Stimulated activated CD4-positive, alpha-beta T cell treated with anti-CD3 and anti-CD28 coated beads, Interleukin-15, amount 100 ng/mL, for 24 hours (primary cell): ENCODE data around the gene PAM.

ENCODE experiments used
- DNase-seq: peaks from one replicate; pipeline ENCODE4 v3.0.0-alpha.2; 2020

PAM gene

GRCh38 chr5:102815540-102816332 is 60.6 kb downstream of the PAM start:
- DNase-seq = no peak

- DNase-seq = no peak
These were observed 63.2 kb downstream of the PAM start for GRCh38 chr5:102818345-102818744.

- DNase-seq = no peak
These were observed 63.8 kb downstream of the PAM start for GRCh38 chr5:102818934-102819333.

- no peak for DNase-seq
These were observed 64.5 kb downstream of the PAM start for GRCh38 chr5:102819634-102820033.

GRCh38 chr5:102823441-102823874 is 68.4 kb downstream of the PAM start:
- no peak for DNase-seq

- DNase-seq = no peak
These were observed 71.5 kb downstream of the PAM start for GRCh38 chr5:102826629-102827028.

- DNase-seq = no peak
These were observed 75.1 kb downstream of the PAM start for GRCh38 chr5:102830241-102830640.

GRCh38 chr5:102832445-102832844 is 77.3 kb downstream of the PAM start:
- DNase-seq = no peak

- DNase-seq = no peak
These were observed 78.0 kb downstream of the PAM start for GRCh38 chr5:102833146-102833545.

- no peak for DNase-seq
These were observed 79.4 kb downstream of the PAM start for GRCh38 chr5:102834438-102834964.

- DNase-seq = no peak
These were observed 80.6 kb downstream of the PAM start for GRCh38 chr5:102835717-102836116.

- DNase-seq = no peak
These were observed 85.9 kb downstream of the PAM start for GRCh38 chr5:102841021-102841420.

- no peak for DNase-seq
These were observed 88.9 kb downstream of the PAM start for GRCh38 chr5:102843997-102844396.

GRCh38 chr5:102845041-102845440 is 89.9 kb downstream of the PAM start:
- no peak for DNase-seq

- no peak for DNase-seq
These were observed 95.4 kb downstream of the PAM start for GRCh38 chr5:102850503-102850902.

GRCh38 chr5:102853680-102854079 is 98.6 kb downstream of the PAM start:
- no peak for DNase-seq

GRCh38 chr5:102855681-102856388 is 100.7 kb downstream of the PAM start:
- no peak for DNase-seq

- DNase-seq = no peak
These were observed 101.3 kb downstream of the PAM start for GRCh38 chr5:102856389-102856777.

GRCh38 chr5:102857076-102857818 is 102.1 kb downstream of the PAM start:
- no peak for DNase-seq

- DNase-seq = no peak
These were observed 103.1 kb downstream of the PAM start for GRCh38 chr5:102858221-102858620.

- DNase-seq = no peak
These were observed 103.7 kb downstream of the PAM start for GRCh38 chr5:102858808-102859207.

GRCh38 chr5:102860035-102860434 is 104.9 kb downstream of the PAM start:
- no peak for DNase-seq

GRCh38 chr5:102863058-102863457 is 108.0 kb downstream of the PAM start:
- no peak for DNase-seq
